GM21360 (cell line): ENCODE data around the gene SEMA6C.
A peak's percentile ranks its signal among the peaks of the same experiment; 100 is the strongest.
"Not testable (repeated sequence)": the region's sequence is repeated elsewhere in the genome, so short reads cannot be mapped to it uniquely, and the experiment has no call there.

Experiments
- ATAC-seq: cut with Tn5 transposase; IDR thresholded peaks from one replicate; pipeline ENCODE4 v1.9.1; 2021; ENCODE audit warnings: mild to moderate bottlenecking, moderate library complexity; ENCODE audit not compliant: unreplicated experiment

Gene SEMA6C

DNA sequence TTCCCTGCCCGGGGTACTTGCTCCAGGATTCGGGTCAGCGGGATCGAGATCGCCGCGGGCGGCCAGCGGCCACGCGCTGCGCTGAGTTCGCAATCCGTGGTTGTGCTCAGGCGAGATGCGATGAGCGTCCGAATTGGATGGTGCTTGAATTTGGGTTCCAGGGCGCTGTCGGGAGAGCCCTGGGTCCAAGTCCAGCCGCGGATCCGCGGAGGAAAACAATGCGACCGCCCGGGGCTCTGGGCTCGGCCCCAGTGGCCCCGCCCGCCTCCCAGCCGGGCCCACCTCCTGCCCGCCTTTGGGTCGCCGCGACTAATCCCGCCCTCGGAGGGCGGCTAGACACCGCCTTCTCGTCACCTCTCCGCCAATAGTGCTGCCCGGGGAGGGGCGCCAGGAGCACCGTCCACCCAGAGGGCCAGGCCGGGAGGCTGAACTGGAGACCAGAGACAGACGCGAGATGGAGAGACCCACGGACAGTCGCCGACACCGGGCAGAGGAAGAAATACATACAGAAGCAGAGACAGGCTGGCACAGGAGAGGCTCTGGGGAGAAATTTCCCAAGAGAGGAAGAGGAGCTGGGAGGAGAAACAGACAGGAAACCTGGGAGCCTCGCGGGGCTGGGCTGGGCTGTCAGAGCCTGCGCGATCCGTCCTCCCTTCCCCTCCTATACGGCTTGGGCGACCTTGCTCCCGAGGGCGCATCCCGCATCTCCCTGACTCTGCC lies at the start of gene SEMA6C:
Gene SEMA6C, minus strand, starts transcription at position 220 of the 720 bp plus-strand sequence. CDS start 4,010 bp downstream, outside the sequence.
- ATAC-seq, result peak; percentile 90

DNA sequence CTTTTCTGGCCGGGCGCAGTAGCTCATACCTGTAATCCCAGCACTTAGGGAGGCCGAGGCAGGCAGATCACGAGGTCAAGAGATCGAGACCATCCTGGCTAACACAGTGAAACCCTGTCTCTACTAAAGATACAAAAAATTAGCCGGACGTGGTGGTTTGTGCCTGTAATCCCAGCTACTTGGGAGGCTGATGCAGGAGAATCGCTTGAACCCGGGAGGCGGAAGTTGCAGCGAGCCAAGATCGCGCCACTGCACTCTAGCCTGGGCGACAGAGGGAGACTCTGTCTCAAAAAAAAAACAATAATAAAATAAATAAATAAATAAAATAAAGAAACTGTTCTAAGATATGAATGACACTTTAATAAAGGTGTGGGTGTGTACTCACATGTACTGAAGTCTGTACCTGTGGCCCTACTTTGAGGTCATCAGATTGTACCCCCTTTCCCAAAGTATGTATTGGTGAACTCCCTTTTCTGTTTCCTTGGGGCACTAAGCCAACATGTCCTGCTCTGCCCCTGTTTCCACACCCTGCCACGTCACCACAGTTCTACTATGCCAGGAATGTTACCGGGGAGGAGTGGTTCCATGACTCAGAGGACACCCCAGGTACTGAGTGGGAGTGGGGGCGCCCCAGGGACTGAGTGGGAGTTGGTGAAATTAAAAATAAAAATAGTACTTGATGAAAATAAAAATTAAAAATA lies 48.6 kb upstream of the SEMA6C start:
- ATAC-seq, result not testable (repeated sequence)

DNA sequence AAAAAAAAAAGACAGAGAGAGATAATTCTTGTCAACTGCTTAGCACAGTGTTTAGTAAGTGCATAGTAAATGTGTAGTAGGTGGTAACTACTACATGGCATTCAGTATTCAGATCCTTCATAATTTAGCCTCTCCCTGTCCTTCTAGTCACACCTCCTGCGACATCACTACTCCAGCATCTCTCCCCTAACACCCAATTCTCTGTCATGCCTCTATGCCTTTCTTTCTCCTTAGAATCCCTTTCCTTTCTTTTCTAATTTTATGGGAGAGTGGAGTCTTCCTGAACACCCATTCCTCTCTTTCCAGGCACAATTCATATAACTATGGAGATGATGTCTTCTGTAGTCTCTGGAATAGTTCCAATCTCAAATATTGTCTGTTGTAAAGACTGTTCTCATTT lies 47.4 kb upstream of the SEMA6C start:
- no peak for ATAC-seq

- ATAC-seq, result no peak
These were observed 46.9 kb upstream of the SEMA6C start for GRCh38 chr1:151193304-151193703.

DNA sequence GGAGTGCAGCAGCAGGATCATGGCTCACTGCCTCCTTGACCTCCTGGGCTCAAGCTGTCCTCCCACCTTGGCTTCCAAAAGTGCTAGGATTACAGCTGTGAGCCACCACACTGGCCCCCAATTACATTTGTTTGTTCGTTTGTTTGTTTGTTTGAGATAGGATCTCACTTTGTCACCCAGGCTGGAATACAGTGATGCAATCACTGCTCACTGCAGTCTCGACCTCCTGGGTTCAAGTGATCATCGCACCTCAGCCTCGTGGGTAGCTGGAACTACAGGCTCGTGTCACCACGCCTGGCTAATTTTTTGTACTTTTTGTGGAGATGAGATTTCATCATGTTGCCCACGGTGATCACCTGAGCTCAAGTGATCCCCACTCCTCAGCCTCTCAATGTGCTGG lies 45.6 kb upstream of the SEMA6C start:
- ATAC-seq, result no peak

DNA sequence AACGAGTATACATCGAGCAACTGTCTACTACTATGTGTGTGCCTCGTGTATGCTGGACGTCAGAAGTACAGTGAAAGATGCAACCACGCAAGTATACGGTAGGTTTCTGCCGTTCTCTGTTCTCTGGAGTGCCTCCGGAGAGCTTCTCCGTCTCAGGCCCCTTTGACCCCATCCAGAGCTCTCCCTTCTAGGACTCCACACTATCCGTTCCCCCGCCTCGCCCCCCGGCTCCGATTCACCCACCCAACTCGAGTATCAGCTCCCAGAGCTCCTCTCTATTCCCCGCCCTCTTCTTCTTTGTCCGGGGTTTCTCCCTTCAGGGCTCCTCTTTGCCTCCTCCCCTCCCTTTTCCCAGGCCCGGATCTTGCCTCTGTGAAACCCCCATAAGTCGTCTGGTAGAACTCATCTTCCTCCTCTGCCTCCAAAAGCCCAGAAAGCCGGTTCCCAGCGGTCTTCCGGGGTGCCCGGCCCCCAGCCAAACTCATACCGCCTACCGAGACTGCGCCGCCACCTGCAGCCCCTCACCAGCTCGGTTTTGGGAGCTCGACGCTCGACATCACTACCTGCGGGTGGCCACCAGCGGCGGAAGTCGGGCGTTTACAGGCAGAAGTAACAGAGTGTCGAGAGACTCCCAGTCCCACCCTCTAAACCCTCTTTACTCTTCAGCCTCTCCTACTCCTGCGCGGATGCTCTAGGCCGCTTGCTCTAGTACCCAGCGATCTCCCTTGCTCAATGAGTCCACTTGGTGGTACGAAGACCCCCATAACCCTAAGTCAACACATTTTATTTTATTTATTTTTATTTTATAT lies 43.4 kb upstream of the SEMA6C start, which contains the start of gene VPS72:
Gene VPS72, minus strand, starts transcription at position 561 of the 809 bp plus-strand sequence. Its CDS starts 76 bp downstream, at position 485.
- ATAC-seq, result peak; percentile 82

DNA sequence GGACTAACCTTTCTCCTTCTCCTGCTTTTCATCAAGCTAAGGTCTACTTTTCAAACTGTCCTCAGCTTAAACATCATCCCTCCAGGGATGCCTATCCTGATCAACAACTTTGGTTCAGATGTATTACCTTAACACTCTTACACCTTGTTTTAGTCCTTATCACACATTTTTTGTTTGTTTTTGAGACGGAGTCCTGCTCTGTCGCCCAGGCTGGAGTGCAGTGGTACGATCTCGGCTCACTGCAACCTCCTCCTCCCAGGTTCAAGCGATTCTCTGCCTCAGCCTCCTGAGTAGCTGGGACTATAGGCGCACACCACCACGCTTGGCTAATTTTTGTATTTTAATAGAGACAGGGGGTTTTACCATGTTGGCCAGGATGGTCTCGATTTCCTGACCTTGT lies 42.2 kb upstream of the SEMA6C start:
- ATAC-seq, result not testable (repeated sequence)

DNA sequence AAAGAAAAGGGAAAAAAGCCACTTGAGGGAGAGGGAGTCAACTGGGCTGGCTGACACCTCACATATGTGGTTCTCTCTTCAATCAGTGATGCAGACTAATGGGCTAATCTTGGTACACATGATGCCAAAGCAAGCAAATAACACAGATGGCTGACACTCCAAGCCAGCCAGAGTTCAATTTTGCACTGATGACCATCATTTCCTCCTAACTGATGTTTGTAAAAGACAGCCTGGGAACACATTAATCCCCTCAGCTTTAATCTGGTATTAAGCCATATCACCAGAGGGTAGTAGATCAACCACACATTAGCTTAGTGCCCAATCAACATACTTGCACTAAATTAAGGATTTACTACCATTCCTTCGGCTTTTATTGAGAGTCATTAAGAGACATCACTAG lies 40.8 kb upstream of the SEMA6C start:
- ATAC-seq, result no peak

DNA sequence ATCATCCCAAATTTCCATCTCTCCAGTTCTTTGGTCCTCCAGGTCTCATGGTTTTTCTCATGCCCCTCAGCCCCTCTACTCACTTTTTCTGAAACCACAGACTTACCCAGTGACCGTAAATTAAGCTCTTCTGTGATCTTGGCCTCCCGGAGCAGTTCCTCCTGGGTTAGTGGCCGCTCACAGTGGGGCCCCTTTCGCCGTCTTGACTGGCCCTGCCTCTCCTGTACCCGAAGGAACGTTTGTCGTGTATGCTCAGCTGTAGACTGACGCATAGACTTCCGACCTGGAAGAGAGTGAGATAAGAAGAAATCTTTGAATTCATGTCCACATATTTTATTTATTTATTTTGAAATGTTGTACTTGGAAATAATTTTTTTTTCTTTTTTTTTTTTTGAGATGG lies 37.8 kb upstream of the SEMA6C start:
- no peak for ATAC-seq

- ATAC-seq, result no peak
These were observed 30.1 kb upstream of the SEMA6C start for GRCh38 chr1:151176514-151177045.

DNA sequence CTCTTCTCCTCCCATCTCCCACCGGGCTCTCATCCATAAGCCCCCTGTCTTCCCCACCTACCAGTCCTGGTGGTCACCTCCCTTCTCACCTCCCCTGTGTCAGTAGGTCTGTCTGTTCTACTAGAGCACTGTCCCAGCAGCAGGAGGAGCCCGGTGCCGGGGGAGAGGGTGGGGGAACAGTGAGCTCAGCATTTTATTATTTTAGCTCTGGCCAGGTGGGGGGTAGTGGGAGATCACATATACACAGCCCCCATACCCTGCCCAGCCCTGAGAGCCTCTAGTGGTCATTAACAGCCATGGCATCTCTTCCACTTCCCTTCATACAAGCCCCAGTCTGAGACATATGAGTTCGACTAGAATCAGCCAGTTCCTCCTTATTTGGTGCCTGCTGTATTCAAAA lies 29.4 kb upstream of the SEMA6C start, which contains the start of gene TMOD4:
Gene TMOD4, minus strand, starts transcription at position 119 of the 400 bp plus-strand sequence. CDS start 1,106 bp downstream, outside the sequence.
- no peak for ATAC-seq

- no peak for ATAC-seq
These were observed 28.8 kb upstream of the SEMA6C start for GRCh38 chr1:151175041-151175741.

DNA sequence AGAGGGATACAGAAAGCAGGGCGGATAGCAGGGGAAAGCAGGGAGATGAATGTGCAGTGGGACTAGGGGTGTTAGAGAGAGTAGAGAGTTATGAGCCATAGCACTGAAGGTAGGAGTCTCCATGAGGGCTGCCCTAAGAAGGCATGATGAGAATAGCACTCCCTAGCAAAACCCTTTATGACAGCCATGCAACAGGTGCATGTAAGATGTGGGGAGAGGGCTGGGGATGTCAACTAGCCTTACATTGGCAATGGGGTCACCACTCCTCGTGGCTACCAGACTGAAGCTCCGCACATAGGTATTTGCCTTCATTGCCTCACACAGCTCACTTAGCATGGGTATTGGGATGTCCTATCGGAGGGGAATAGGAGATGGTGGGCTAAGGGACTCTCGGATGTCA lies 24.8 kb upstream of the SEMA6C start:
- no peak for ATAC-seq

DNA sequence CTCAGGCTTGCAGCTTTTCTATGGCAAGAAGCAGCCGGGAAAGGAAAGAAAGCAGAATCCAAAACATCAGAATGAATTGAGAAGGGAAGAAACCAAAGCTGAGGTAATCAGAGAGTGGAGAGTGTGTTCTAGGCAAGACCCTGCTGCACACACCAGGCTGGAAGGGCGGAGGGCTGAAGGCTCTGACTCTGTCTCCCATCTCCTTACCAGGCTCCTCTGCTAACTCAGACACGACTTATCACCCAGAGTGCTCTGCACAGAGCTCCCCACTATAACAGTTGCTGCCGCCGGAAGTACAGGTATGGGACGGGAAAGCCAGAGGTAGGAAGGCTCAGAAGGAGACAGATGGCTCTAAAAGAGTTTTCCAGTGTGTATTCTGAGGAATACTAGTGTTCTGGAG lies 20.7 kb upstream of the SEMA6C start:
- no peak for ATAC-seq

GRCh38 chr1:151166505-151166956 lies 20.1 kb upstream of the SEMA6C start:
- ATAC-seq, result no peak

- peak; percentile 83 for ATAC-seq
These were observed 19.5 kb upstream of the SEMA6C start, which contains the start of the genes LYSMD1 and SCNM1 for GRCh38 chr1:151165738-151166504. LYSMD1 (minus strand) TSS chr1:151165902; CDS start chr1:151165258, 644 bp downstream. SCNM1 (plus strand) TSS chr1:151166144; CDS start chr1:151166153, 9 bp downstream.

GRCh38 chr1:151165281-151165737 lies 18.9 kb upstream of the SEMA6C start:
- no peak for ATAC-seq

- no peak for ATAC-seq
These were observed 18.4 kb upstream of the SEMA6C start for GRCh38 chr1:151164732-151165280.

GRCh38 chr1:151159373-151159772 lies 12.9 kb upstream of the SEMA6C start:
- ATAC-seq, result no peak
